IMR-90 (cell line): Measurements from ENCODE around the gene RALGPS2. TPM values are rescaled to one million over a fixed set of nuclear protein-coding genes. Genes with fewer than 3 reads are reported as not detected.

Experiments
- ATAC-seq: fragments of 200-7000 bp; cut with Tn5 transposase; 2 replicates; pipeline ENCODE4 v1.9.1; 2020; ENCODE audit warnings: low read depth, mild to moderate bottlenecking, moderate library complexity
- BruUV-seq: library from RNA; stranded (reverse); fragments of 400-500 nt; replicated peaks from 2 replicates; lab custom pipeline; 2021; lab: Mats Ljungman, UMichigan
- CTCF ChIA-PET: fragments of 300-600 bp; formaldehyde crosslinking; extraction: SDS; loops from one replicate; lab custom pipeline; 2021; ENCODE audit warnings: antibody characterized with exemption; lab: Yijun Ruan, JAX
- POLR2A ChIA-PET: fragments of 300-600 bp; sonication (Branson Sonifier 250); formaldehyde crosslinking; loops from one replicate; lab custom pipeline; 2022; ENCODE audit warnings: antibody characterized with exemption; ENCODE audit not compliant: unreplicated experiment; lab: Charles Lee
- DNase-seq: peaks from one replicate; pipeline ENCODE4 v3.0.0; 2013
- H2AFZ ChIP-seq: replicated peaks from 2 replicates; pipeline ENCODE3; 2013; ENCODE audit warnings: low read length, mild to moderate bottlenecking; ENCODE audit not compliant: poor library complexity
- H2AK5ac ChIP-seq: 2 replicates; pipeline ENCODE4 v1.6.1; 2013; ENCODE audit warnings: low read depth, low read length, inconsistent platforms
- H2AK9ac ChIP-seq: replicated peaks from 2 replicates; pipeline ENCODE3; 2013; ENCODE audit warnings: mild to moderate bottlenecking, low read depth, low read length, moderate library complexity; ENCODE audit not compliant: poor library complexity
- H2BK120ac ChIP-seq: 2 replicates; pipeline ENCODE4 v1.6.1; 2013; ENCODE audit warnings: low read depth, low read length, inconsistent platforms
- H2BK15ac ChIP-seq: 3 replicates; pipeline ENCODE4 v1.6.1; 2013; ENCODE audit warnings: low read depth, low read length, inconsistent platforms
- H2BK20ac ChIP-seq: 2 replicates; pipeline ENCODE4 v1.6.1; 2013; ENCODE audit warnings: low read depth, mild to moderate bottlenecking, inconsistent platforms, low read length, moderate library complexity
- H2BK5ac ChIP-seq: 2 replicates; pipeline ENCODE4 v1.6.1; 2013; ENCODE audit warnings: mild to moderate bottlenecking, low read depth, low read length, inconsistent platforms; ENCODE audit not compliant: poor library complexity, severe bottlenecking
- H3K14ac ChIP-seq: replicated peaks from 2 replicates; pipeline ENCODE4 v1.6.1; 2013; ENCODE audit warnings: low read depth, low read length, inconsistent platforms
- H3K18ac ChIP-seq: 2 replicates; pipeline ENCODE4 v1.6.1; 2013; ENCODE audit warnings: low read depth, low read length, control low read depth
- H3K23ac ChIP-seq: 2 replicates; pipeline ENCODE4 v1.6.1; 2013; ENCODE audit warnings: low read depth, low read length, inconsistent platforms
- H3K27ac ChIP-seq: 2 replicates; pipeline ENCODE4 v1.5.1; 2013; ENCODE audit warnings: mild to moderate bottlenecking, control low read depth, low read length; ENCODE audit not compliant: insufficient read depth
- H3K27me3 ChIP-seq: 2 replicates; pipeline ENCODE4 v1.6.1; 2013; ENCODE audit warnings: low read length; ENCODE audit not compliant: control insufficient read depth, insufficient read depth
- H3K36me3 ChIP-seq: 2 replicates; pipeline ENCODE4 v1.6.1; 2013; ENCODE audit warnings: low read length, mixed read lengths; ENCODE audit not compliant: control insufficient read depth, insufficient read depth
- H3K4ac ChIP-seq: 2 replicates; pipeline ENCODE4 v1.6.1; 2013; ENCODE audit warnings: low read depth, low read length, inconsistent platforms
- H3K4me1 ChIP-seq: 2 replicates; pipeline ENCODE4 v1.6.1; 2013; ENCODE audit warnings: low read length, mixed read lengths; ENCODE audit not compliant: control insufficient read depth, insufficient read depth
- H3K4me2 ChIP-seq: 2 replicates; pipeline ENCODE4 v1.6.1; 2013; ENCODE audit warnings: low read depth, mild to moderate bottlenecking, control low read depth, low read length, moderate library complexity
- H3K4me3 ChIP-seq: 2 replicates; pipeline ENCODE4 v1.5.1; 2013; ENCODE audit warnings: low read depth, mild to moderate bottlenecking, control low read depth, low read length, moderate library complexity; ENCODE audit not compliant: insufficient read depth
- H3K56ac ChIP-seq: 2 replicates; pipeline ENCODE4 v1.6.1; 2013; ENCODE audit warnings: low read length, inconsistent platforms; ENCODE audit not compliant: insufficient read depth; ENCODE audit errors: extremely low read depth
- H3K79me1 ChIP-seq, 2 experiments: 2 replicates each; pipeline ENCODE4 v1.6.1; 2013; ENCODE audit warnings: low read length in 2 of 2, inconsistent platforms in 1 of 2, low read depth in 1 of 2
- H3K9ac ChIP-seq: 2 replicates; pipeline ENCODE4 v1.6.1; 2013; ENCODE audit warnings: low read depth, low read length, control low read depth
- H3K9me1 ChIP-seq: 2 replicates; pipeline ENCODE4 v1.6.1; 2013; ENCODE audit warnings: low read length, inconsistent platforms; ENCODE audit not compliant: insufficient read depth
- H3K9me3 ChIP-seq: 2 replicates; pipeline ENCODE4 v1.6.1; 2013; ENCODE audit warnings: low read length; ENCODE audit not compliant: control insufficient read depth, insufficient read depth
- H4K20me1 ChIP-seq: 2 replicates; pipeline ENCODE4 v1.6.1; 2013; ENCODE audit warnings: low read length, inconsistent platforms; ENCODE audit not compliant: insufficient read depth
- H4K5ac ChIP-seq: 2 replicates; pipeline ENCODE4 v1.6.1; 2013; ENCODE audit warnings: mild to moderate bottlenecking, low read depth, low read length, control low read depth
- H4K8ac ChIP-seq, 2 experiments: 2 replicates each; pipeline ENCODE4 v1.6.1; 2013; ENCODE audit warnings: low read depth in 2 of 2, low read length in 2 of 2, control low read depth in 1 of 2, inconsistent platforms in 1 of 2
- H4K91ac ChIP-seq: 2 replicates; pipeline ENCODE4 v1.6.1; 2013; ENCODE audit warnings: low read depth, low read length, inconsistent platforms; ENCODE audit not compliant: insufficient read depth
- BHLHE40 ChIP-seq: fragments of 150-350 bp; IDR thresholded peaks from 2 replicates; pipeline ENCODE4 v1.6.1; 2016; ENCODE audit warnings: mild to moderate bottlenecking, low read depth, low read length
- CEBPB ChIP-seq: IDR thresholded peaks from 2 replicates; pipeline ENCODE4 v1.6.1; 2012; ENCODE audit warnings: low read depth, low read length, improper control_type of control experiment
- CHD1 ChIP-seq: IDR thresholded peaks from 2 replicates; pipeline ENCODE4 v1.6.1; 2012; ENCODE audit warnings: low read depth, low read length, improper control_type of control experiment
- CTCF ChIP-seq: conservative IDR thresholded peaks from 2 replicates; pipeline ENCODE4 v1.5.1; 2012; ENCODE audit warnings: mild to moderate bottlenecking, low read depth, low read length, improper control_type of control experiment
- ELK1 ChIP-seq: fragments of 150-350 bp; IDR thresholded peaks from 2 replicates; pipeline ENCODE4 v1.6.1; 2016; ENCODE audit warnings: low read depth, mild to moderate bottlenecking, low read length, moderate library complexity, borderline replicate concordance
- FOS ChIP-seq: fragments of 150-350 bp; IDR thresholded peaks from 2 replicates; pipeline ENCODE4 v1.6.1; 2016; ENCODE audit warnings: low read depth, low read length
- MAFK ChIP-seq: IDR thresholded peaks from 2 replicates; pipeline ENCODE4 v1.6.1; 2012; ENCODE audit warnings: low read depth, low read length, improper control_type of control experiment
- MAZ ChIP-seq: IDR thresholded peaks from 2 replicates; pipeline ENCODE4 v1.6.1; 2012; ENCODE audit warnings: low read depth, mild to moderate bottlenecking, low read length, improper control_type of control experiment, moderate library complexity, borderline replicate concordance
- MXI1 ChIP-seq: IDR thresholded peaks from 2 replicates; pipeline ENCODE4 v1.6.1; 2012; ENCODE audit warnings: low read depth, mild to moderate bottlenecking, low read length, moderate library complexity, borderline replicate concordance
- NFE2L2 ChIP-seq: fragments of 150-350 bp; IDR thresholded peaks from 2 replicates; pipeline ENCODE4 v1.6.1; 2016; ENCODE audit warnings: low read depth, mild to moderate bottlenecking, low read length
- POLR2A ChIP-seq: IDR thresholded peaks from 2 replicates; pipeline ENCODE4 v1.6.1; 2012; ENCODE audit warnings: mild to moderate bottlenecking, low read depth, low read length
- RAD21 ChIP-seq: IDR thresholded peaks from 2 replicates; pipeline ENCODE4 v1.6.1; 2012; ENCODE audit warnings: low read length, improper control_type of control experiment
- RCOR1 ChIP-seq: IDR thresholded peaks from 2 replicates; pipeline ENCODE4 v1.6.1; 2012; ENCODE audit warnings: mild to moderate bottlenecking, low read length, improper control_type of control experiment; ENCODE audit not compliant: insufficient replicate concordance
- RFX5 ChIP-seq: IDR thresholded peaks from 2 replicates; pipeline ENCODE4 v1.8.0; 2012; ENCODE audit warnings: low read depth, mild to moderate bottlenecking, low read length, moderate library complexity
- SMC3 ChIP-seq: fragments of 150-350 bp; IDR thresholded peaks from 2 replicates; pipeline ENCODE4 v1.6.1; 2016; ENCODE audit warnings: low read depth, mild to moderate bottlenecking, antibody characterized with exemption, low read length, moderate library complexity
- USF2 ChIP-seq: fragments of 150-350 bp; IDR thresholded peaks from 2 replicates; pipeline ENCODE4 v1.6.1; 2017; ENCODE audit warnings: mild to moderate bottlenecking, antibody characterized with exemption, low read length, low read depth
- whole genome bisulfite sequencing, 2 experiments: methylation state at CpG; one replicate each; pipeline versions ENCODE4 v1.1.5 to v1.1.7; 2013; ENCODE audit warnings: missing lambda C conversion rate in 2 of 2; ENCODE audit not compliant: insufficient read length in 1 of 2; ENCODE audit errors: extremely low coverage in 2 of 2; 5-methylcytosine and 5-hydroxymethylcytosine counted together
- dilution Hi-C: fragments of 300-500 bp; cut with HindIII; formaldehyde crosslinking; loops from one replicate; pipeline ENCODE4 v1.14.3; 2018; ENCODE audit warnings: low sequenced_read_pairs; ENCODE audit not compliant: unreplicated experiment
- in situ Hi-C: fragments of 300-500 bp; cut with MboI; formaldehyde crosslinking; loops from 3 replicates; pipeline ENCODE4 v1.14.3; 2019; ENCODE audit warnings: low sequenced_read_pairs, inconsistent platforms, mixed read lengths
- intact Hi-C: fragments of 100-400 bp; cut with micrococcal nuclease; formaldehyde crosslinking; loops from 2 replicates; pipeline ENCODE4 v1.10.0; 2022
- polyA plus RNA-seq, 3 experiments: library from polyadenylated mRNA; depleted of rRNA; stranded (reverse); fragments of >200 nt; gene quantifications; 2 replicates each; pipeline ENCODE4 v1.2.3, GENCODE V29; 2012; ENCODE audit warnings: low replicate concordance in 1 of 3
- total RNA-seq: library from RNA; depleted of rRNA; stranded (reverse); fragments of >200 nt; gene quantifications from 2 replicates; pipeline ENCODE4 v1.2.3, GENCODE V29; 2012

RALGPS2 gene
- total and polyA plus RNA-seq, 2 of the 4 experiments (the other 2 are of a cell fraction), result 13.8 to 148 TPM

- ChIA-PET CTCF (interaction anchor here (1.0 kb wide), 1 partner anchor 36 kb away, joined by 8 read pairs; no protein-coding TSS in a partner anchor), POLR2A (interaction anchor here (0.6 kb wide), 1 partner anchor 22 kb away, joined by 4 read pairs; no protein-coding TSS in a partner anchor)
- H3K9me1 ChIP-seq, result no peaks in the 10 kb centered on the region; the same call in 1 of the 2 replicates
- ATAC-seq (no peak), DNase-seq (no peak)
- dilution Hi-C loops, result no loop called here
- H4K8ac ChIP-seq, result no peak overlapping the region
- H3K4me2 ChIP-seq, result no peak overlapping the region
- no peak for TF ChIP-seq FOS
- no peak for TF ChIP-seq MAFK
- TF ChIP-seq POLR2A, result no peak
- no peak for TF ChIP-seq CEBPB
- TF ChIP-seq CHD1, result no peak
- no peak for TF ChIP-seq USF2
- TF ChIP-seq RCOR1, result no peak
- no peak for TF ChIP-seq RAD21
- no peak for TF ChIP-seq BHLHE40
- no peak for TF ChIP-seq MAZ
- no peak for TF ChIP-seq NFE2L2
- no peak for TF ChIP-seq SMC3
- TF ChIP-seq RFX5, result no peak
- no peak for TF ChIP-seq CTCF
- TF ChIP-seq ELK1, result no peak
- TF ChIP-seq MXI1, result no peak
- no peaks in the 10 kb centered on the region; the same call in 1 of the 2 replicates for H3K4me1 ChIP-seq
- H3K9ac ChIP-seq, result no peak overlapping the region
- no peak overlapping the region for H3K4ac ChIP-seq
- H2AK9ac ChIP-seq, result no peak overlapping the region
- no peak overlapping the region for H2BK15ac ChIP-seq
- no peak overlapping the region for H2AK5ac ChIP-seq
- no peak overlapping the region for H3K27ac ChIP-seq
- no peak overlapping the region for H3K56ac ChIP-seq
- H4K91ac ChIP-seq, result no peak overlapping the region
- H3K18ac ChIP-seq, result no peak overlapping the region
- no peak overlapping the region for H3K4me3 ChIP-seq
- no peak overlapping the region for H2BK5ac ChIP-seq
- no peak overlapping the region for H3K23ac ChIP-seq
- in situ Hi-C loops, result no loop called here
- H2AFZ ChIP-seq, result no peak overlapping the region
- peaks cover 27% of the 10 kb centered on the region for H3K36me3 ChIP-seq
- no peak overlapping the region for H4K5ac ChIP-seq
- no peaks in the 10 kb centered on the region for H3K27me3 ChIP-seq
- H2BK120ac ChIP-seq, result no peak overlapping the region
- WGBS, 2 experiments, result no CpG with 5 or more reads among the region's 1 CpG
- intact Hi-C loops, result no loop called here
- H3K14ac ChIP-seq, result no peak overlapping the region
- H3K9me3 ChIP-seq, result no peaks in the 10 kb centered on the region
- no peak overlapping the region for H2BK20ac ChIP-seq
- no TSS peak for BruUV-seq
- peaks cover 11% of the 10 kb centered on the region; the same call in 1 of the 2 replicates for H4K20me1 ChIP-seq
- H3K79me1 ChIP-seq, result peaks cover 17 to 39% of the 10 kb centered on the region in 2 experiments; a peak in 3 of 4 replicates
These were observed 15.4 kb downstream of the RALGPS2 start for GRCh38 chr1:178740491-178740890.
